Calu3 (cell line): ENCODE measurements around the gene ARL6IP5. TPM values are rescaled to one million over a fixed set of nuclear protein-coding genes. Genes with fewer than 3 reads are reported as not detected.

ENCODE experiments used
- BruUV-seq: library from RNA; stranded (reverse); fragments of 400-500 nt; replicated peaks from 2 replicates; lab custom pipeline; 2021; lab: Mats Ljungman, UMichigan
- CTCF ChIA-PET: fragments of 300-600 bp; sonication (Branson Sonifier 250); formaldehyde crosslinking; loops from one replicate; lab custom pipeline; 2022; ENCODE audit warnings: antibody characterized with exemption; lab: Charles Lee
- DNase-seq: peaks from one replicate; pipeline ENCODE4 v3.0.0; 2022
- H3K27ac Mint-ChIP-seq: one replicate; pipeline ENCODE4 v1.8.0; 2022; ENCODE audit warnings: mixed read lengths; ENCODE audit not compliant: unreplicated experiment
- H3K27me3 Mint-ChIP-seq: one replicate; pipeline ENCODE4 v1.8.0; 2022; ENCODE audit warnings: mixed read lengths; ENCODE audit not compliant: unreplicated experiment
- H3K36me3 Mint-ChIP-seq: one replicate; pipeline ENCODE4 v1.8.0; 2022; ENCODE audit warnings: mild to moderate bottlenecking, moderate library complexity, mixed read lengths; ENCODE audit not compliant: insufficient read depth, unreplicated experiment
- H3K4me1 Mint-ChIP-seq: one replicate; pipeline ENCODE4 v1.8.0; 2022; ENCODE audit warnings: mild to moderate bottlenecking, low read depth, mixed read lengths; ENCODE audit not compliant: unreplicated experiment
- H3K4me3 Mint-ChIP-seq: one replicate; pipeline ENCODE4 v1.8.0; 2022; ENCODE audit warnings: mild to moderate bottlenecking, low read depth, moderate library complexity, mixed read lengths; ENCODE audit not compliant: unreplicated experiment
- H3K9me3 Mint-ChIP-seq: one replicate; pipeline ENCODE4 v1.8.0; 2022; ENCODE audit warnings: low read depth, mixed read lengths; ENCODE audit not compliant: unreplicated experiment
- CTCF ChIP-seq: fragments of 200-600 bp; IDR thresholded peaks from one replicate; pipeline ENCODE4 v1.8.0; 2022; ENCODE audit warnings: antibody characterized with exemption; ENCODE audit not compliant: unreplicated experiment
- intact Hi-C: fragments of 100-400 bp; cut with micrococcal nuclease; formaldehyde crosslinking; loops from one replicate; pipeline ENCODE4 v1.10.0; 2022; ENCODE audit not compliant: unreplicated experiment
- total RNA-seq: library from RNA; stranded (reverse); gene quantifications from 2 replicates; pipeline ENCODE4 v1.2.3, GENCODE V29; 2022

ARL6IP5 gene
- total RNA-seq, 1 experiment from 2014 or later = 76.9 TPM

GRCh38 chr3:69097407-69098086 is 12.8 kb downstream of the ARL6IP5 start:
- CTCF ChIA-PET = interaction anchor here (0.7 kb wide), 1 partner anchor 12 kb away, joined by 3 read pairs; no protein-coding TSS in a partner anchor
- no peak overlapping the region for H3K27ac Mint-ChIP-seq
- H3K27me3 Mint-ChIP-seq = no peaks in the 10 kb centered on the region
- no peak overlapping the region for H3K4me3 Mint-ChIP-seq
- no TSS peak for BruUV-seq
- no peaks in the 10 kb centered on the region for H3K9me3 Mint-ChIP-seq
- intact Hi-C loops = no loop called here
- peaks cover 27% of the 10 kb centered on the region for H3K36me3 Mint-ChIP-seq
- no peak for TF ChIP-seq CTCF
- peaks cover 17% of the 10 kb centered on the region for H3K4me1 Mint-ChIP-seq
- no peak for DNase-seq

- DNase-seq = no peak
- peaks cover 21% of the 10 kb centered on the region for H3K36me3 Mint-ChIP-seq
- H3K4me3 Mint-ChIP-seq = no peak overlapping the region
- H3K27me3 Mint-ChIP-seq = no peaks in the 10 kb centered on the region
- intact Hi-C loops = no loop called here
- peaks cover 17% of the 10 kb centered on the region for H3K4me1 Mint-ChIP-seq
- TF ChIP-seq CTCF = no peak
- CTCF ChIA-PET = interaction anchor here (0.6 kb wide), 1 partner anchor 234 kb away, joined by 3 read pairs; no protein-coding TSS in a partner anchor
- H3K9me3 Mint-ChIP-seq = no peaks in the 10 kb centered on the region
- no TSS peak for BruUV-seq
- no peak overlapping the region for H3K27ac Mint-ChIP-seq
Measured at GRCh38 chr3:69099576-69099975, 14.8 kb downstream of the ARL6IP5 start.

GRCh38 chr3:69102384-69102783 is 17.6 kb downstream of the ARL6IP5 start:
- Mint-ChIP-seq H3K36me3 (peaks cover 11% of the 10 kb centered on the region), H3K4me1 (peaks cover 17% of the 10 kb centered on the region), H3K9me3 (no peaks in the 10 kb centered on the region), H3K4me3 (no peak overlapping the region), H3K27ac (no peak overlapping the region), H3K27me3 (no peaks in the 10 kb centered on the region)
- BruUV-seq = no TSS peak
- no peak for TF ChIP-seq CTCF
- intact Hi-C loops = no loop called here
- no peak for DNase-seq
- CTCF ChIA-PET = no interaction called here

- intact Hi-C loops = no loop called here
- no TSS peak for BruUV-seq
- peaks cover 17% of the 10 kb centered on the region for H3K4me1 Mint-ChIP-seq
- CTCF ChIA-PET = no interaction called here
- H3K27ac Mint-ChIP-seq = no peak overlapping the region
- H3K4me3 Mint-ChIP-seq = no peak overlapping the region
- H3K9me3 Mint-ChIP-seq = no peaks in the 10 kb centered on the region
- peaks cover 6% of the 10 kb centered on the region for H3K36me3 Mint-ChIP-seq
- H3K27me3 Mint-ChIP-seq = no peaks in the 10 kb centered on the region
- no peak for TF ChIP-seq CTCF
- DNase-seq = no peak
Measured at GRCh38 chr3:69103123-69103522, 18.4 kb downstream of the ARL6IP5 start.
